Prostate gland (tissue), 2 donors: Measurements from ENCODE around the gene CYS1. TPM values are rescaled to one million over a fixed set of nuclear protein-coding genes. Genes with fewer than 3 reads are reported as not detected.

ENCODE experiments used
- DNase-seq: peaks from one replicate; pipeline ENCODE4 v3.0.0-alpha.2; 2019; ENCODE audit warnings: low spot score
- H3K27ac ChIP-seq, 2 donors: fragments of 200-600 bp; sonication (generic); 2 replicates each; pipeline ENCODE4 v1.5.1; 2017 to 2019
- H3K27me3 ChIP-seq: fragments of 200-600 bp; sonication (generic); replicated peaks from 2 replicates; pipeline ENCODE4 v1.5.1; 2019; ENCODE audit not compliant: insufficient read depth
- H3K36me3 ChIP-seq, 2 donors: fragments of 200-600 bp; sonication (generic); 1 replicate in 1 of 2; 2 replicates in 1 of 2; pipeline versions ENCODE4 v1.5.1 to v1.8.1; 2017 to 2019
- H3K4me1 ChIP-seq: fragments of 200-600 bp; sonication (generic); replicated peaks from 2 replicates; pipeline ENCODE4 v1.5.1; 2019
- H3K4me3 ChIP-seq, 2 donors: fragments of 200-600 bp; sonication (generic); 2 replicates each; pipeline ENCODE4 v1.5.1; 2017 to 2019
- H3K9me3 ChIP-seq: fragments of 200-600 bp; sonication (generic); 2 replicates; pipeline ENCODE4 v1.5.1; 2017
- CTCF ChIP-seq, 4 experiments: fragments of 200-600 bp in 2 of 4; fragments of 450-650 bp in 2 of 4; sonication (generic) in 2 of 4; IDR thresholded peaks; 1 replicate in 3 of 4; 2 replicates in 1 of 4; pipeline ENCODE4 v1.5.1; 2016 to 2019; ENCODE audit warnings: antibody characterized with exemption in 4 of 4, mild to moderate bottlenecking in 2 of 4, moderate library complexity in 2 of 4
- POLR2A ChIP-seq: fragments of 450-650 bp; IDR thresholded peaks from one replicate; pipeline ENCODE4 v1.6.1; 2016; ENCODE audit warnings: antibody characterized with exemption, mild to moderate bottlenecking
- POLR2AphosphoS5 ChIP-seq: sonication (generic); formaldehyde crosslinking; IDR thresholded peaks from one replicate; pipeline ENCODE4 v1.6.1; 2017; ENCODE audit warnings: antibody characterized with exemption
- WGBS: methylation state at CpG from one replicate; pipeline ENCODE4 v1.1.5; 2018; 5-methylcytosine and 5-hydroxymethylcytosine counted together
- intact Hi-C: fragments of 100-400 bp; cut with DNase I; formaldehyde crosslinking; loops from one replicate; pipeline ENCODE4 v1.14.2; 2022
- total RNA-seq, 2 donors: library from RNA; depleted of rRNA; stranded (reverse); fragments of >200 nt; gene quantifications; one replicate each; pipeline ENCODE4 v1.1.0, GENCODE V29; 2016

CYS1 gene
- total RNA-seq, 2 donors from 2014 or later = 1.5 to 5.2 TPM

- H3K9me3 ChIP-seq = no peaks in the 10 kb centered on the region
- no peak for DNase-seq
- H3K4me3 ChIP-seq = no peak overlapping the region
- TF ChIP-seq POLR2A (no peak), CTCF (IDR thresholded peaks at IDR 0.05) (no peak), POLR2AphosphoS5 (no peak)
- H3K36me3 ChIP-seq = no peaks in the 10 kb centered on the region
- H3K27ac ChIP-seq = peak overlapping the region; percentile 45 to 47
- no peaks in the 10 kb centered on the region for H3K27me3 ChIP-seq
- no peaks in the 10 kb centered on the region for H3K4me1 ChIP-seq
- intact Hi-C loops = no loop called here
- WGBS = 21% methylated on average over 28 of the region's 28 CpGs
Observed at GRCh38 chr2:10057231-10058107, 22.7 kb downstream of the CYS1 start.

GRCh38 chr2:10056439-10056838 lies 23.8 kb downstream of the CYS1 start:
- Histone ChIP-seq H3K36me3 (no peaks in the 10 kb centered on the region), H3K4me3 (no peak overlapping the region), H3K9me3 (no peaks in the 10 kb centered on the region), H3K27me3 (no peaks in the 10 kb centered on the region), H3K4me1 (no peaks in the 10 kb centered on the region), H3K27ac (no peak overlapping the region)
- TF ChIP-seq CTCF (IDR thresholded peaks at IDR 0.05) (no peak), POLR2AphosphoS5 (no peak), POLR2A (no peak)
- 63% methylated on average over 11 of the region's 11 CpGs for WGBS
- intact Hi-C loops = no loop called here
- no peak for DNase-seq

GRCh38 chr2:10054976-10055375 lies 25.2 kb downstream of the CYS1 start:
- Histone ChIP-seq H3K4me3 (no peak overlapping the region), H3K4me1 (no peaks in the 10 kb centered on the region), H3K27me3 (no peaks in the 10 kb centered on the region), H3K36me3 (no peaks in the 10 kb centered on the region), H3K9me3 (no peaks in the 10 kb centered on the region), H3K27ac (no peak overlapping the region)
- no peak for DNase-seq
- intact Hi-C loops = no loop called here
- 83% methylated on average over 7 of the region's 7 CpGs for WGBS
- TF ChIP-seq CTCF (IDR thresholded peaks at IDR 0.05) (no peak), POLR2AphosphoS5 (no peak), POLR2A (no peak)

GRCh38 chr2:10054424-10054823 lies 25.8 kb downstream of the CYS1 start:
- H3K9me3 ChIP-seq = no peaks in the 10 kb centered on the region
- H3K4me3 ChIP-seq = no peak overlapping the region
- H3K27ac ChIP-seq = no peak overlapping the region
- WGBS = 65% methylated on average over 7 of the region's 7 CpGs
- no peak for DNase-seq
- TF ChIP-seq POLR2A = no peak
- TF ChIP-seq CTCF (IDR thresholded peaks at IDR 0.05) = no peak
- no peak for TF ChIP-seq POLR2AphosphoS5
- H3K4me1 ChIP-seq = no peaks in the 10 kb centered on the region
- intact Hi-C loops = no loop called here
- no peaks in the 10 kb centered on the region for H3K36me3 ChIP-seq
- no peaks in the 10 kb centered on the region for H3K27me3 ChIP-seq

GRCh38 chr2:10053351-10053750 lies 26.9 kb downstream of the CYS1 start:
- TF ChIP-seq POLR2A (no peak), POLR2AphosphoS5 (no peak), CTCF (IDR thresholded peaks at IDR 0.05) (no peak)
- intact Hi-C loops = no loop called here
- no peak for DNase-seq
- 41% methylated on average over 4 of the region's 4 CpGs for WGBS
- Histone ChIP-seq H3K36me3 (no peaks in the 10 kb centered on the region), H3K27me3 (no peaks in the 10 kb centered on the region), H3K4me3 (no peak overlapping the region), H3K4me1 (no peaks in the 10 kb centered on the region), H3K9me3 (no peaks in the 10 kb centered on the region), H3K27ac (no peak overlapping the region)
